Mucosa of descending colon (tissue), 3 donors: Measurements from ENCODE around the gene FSD2. TPM values are rescaled to one million over a fixed set of nuclear protein-coding genes. Genes with fewer than 3 reads are reported as not detected.

Experiments used
- ATAC-seq: fragments of 200-7000 bp; cut with Tn5 transposase; one replicate; pipeline ENCODE4 v1.9.1; 2020; ENCODE audit warnings: mild to moderate bottlenecking, moderate library complexity
- DNase-seq, 3 donors: peaks; one replicate each; pipeline ENCODE4 v3.0.0-alpha.2; 2020
- H3K36me3 ChIP-seq: fragments of 200-600 bp; one replicate; pipeline ENCODE4 v1.8.0; 2021; ENCODE audit warnings: low read depth, mild to moderate bottlenecking
- H3K4me1 ChIP-seq: fragments of 200-600 bp; one replicate; pipeline ENCODE4 v1.8.0; 2021; ENCODE audit warnings: low read depth, mild to moderate bottlenecking
- H3K4me3 ChIP-seq: fragments of 200-600 bp; one replicate; pipeline ENCODE4 v1.8.0; 2021; ENCODE audit warnings: mild to moderate bottlenecking
- H3K9me3 ChIP-seq: fragments of 200-600 bp; one replicate; pipeline ENCODE4 v1.8.0; 2021; ENCODE audit warnings: mild to moderate bottlenecking
- CTCF ChIP-seq: fragments of 200-600 bp; IDR thresholded peaks from one replicate; pipeline ENCODE4 v1.8.0; 2022; ENCODE audit warnings: antibody characterized with exemption, mild to moderate bottlenecking
- intact Hi-C, 2 donors: fragments of 100-400 bp; cut with DNase I in 1 of 2; cut with micrococcal nuclease in 1 of 2; formaldehyde crosslinking; loops; one replicate each; pipeline versions ENCODE4 v1.11.0 to v1.11.1; 2022; cut with DNase I, micrococcal nuclease
- total RNA-seq, 3 donors: library from RNA; stranded (reverse); fragmentation: NEBNext Ultra II Directional in 2 of 3; extraction: Animal tissue kit (Norgen Biotek cat#: 25700) in 2 of 3; gene quantifications; one replicate each; pipeline versions ENCODE4 v1.2.1 to v1.2.4, GENCODE V29; 2021 to 2023
- donor health status: DM: no; HTN: no; CAD: no; lungs with moderate emphysema.
- donor health status: DM: no; HTN: no; CAD: no.
- donor health status: DM: no; HTN: yes; CAD: no.

The FSD2 gene
- total RNA-seq, 3 donors from 2014 or later, result not detected

DNA sequence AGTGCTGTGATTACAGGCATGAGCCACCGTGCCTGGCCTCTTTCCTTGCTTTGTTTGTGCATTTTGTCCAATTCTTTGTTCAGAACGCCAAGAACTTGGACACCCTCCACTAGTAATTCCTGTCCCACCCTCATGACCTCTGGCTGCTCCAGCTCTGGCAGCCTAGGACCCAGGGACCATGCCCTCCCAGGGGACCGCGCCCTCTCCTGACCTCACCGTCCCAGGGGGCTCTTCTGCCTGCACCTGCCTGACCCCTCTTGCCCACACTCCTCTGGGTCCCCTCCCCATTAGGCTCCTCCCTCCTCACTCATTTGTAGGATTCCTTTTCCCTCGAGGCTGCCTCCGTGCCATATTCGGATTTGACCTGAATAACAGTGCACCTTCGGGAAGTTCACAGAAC, 41.1 kb downstream of the FSD2 start:
- no peak for ATAC-seq
- H3K36me3 ChIP-seq, result no peaks in the 10 kb centered on the region
- DNase-seq, result no peak
- H3K4me1 ChIP-seq, result no peaks in the 10 kb centered on the region
- intact Hi-C loops, result no loop called here
- TF ChIP-seq CTCF, result no peak
- no peaks in the 10 kb centered on the region for H3K9me3 ChIP-seq
- H3K4me3 ChIP-seq, result no peak overlapping the region

GRCh38 chr15:82764117-82764490, 41.8 kb downstream of the FSD2 start:
- no peaks in the 10 kb centered on the region for H3K36me3 ChIP-seq
- no peak overlapping the region for H3K4me3 ChIP-seq
- TF ChIP-seq CTCF, result no peak
- ATAC-seq (no peak), DNase-seq (no peak)
- H3K9me3 ChIP-seq, result no peaks in the 10 kb centered on the region
- no peaks in the 10 kb centered on the region for H3K4me1 ChIP-seq
- intact Hi-C loops, result no loop called here

GRCh38 chr15:82763361-82764116, 42.3 kb downstream of the FSD2 start:
- Histone ChIP-seq H3K4me1 (no peaks in the 10 kb centered on the region), H3K36me3 (no peaks in the 10 kb centered on the region), H3K9me3 (no peaks in the 10 kb centered on the region), H3K4me3 (no peak overlapping the region)
- no peak for ATAC-seq
- no peak for DNase-seq
- TF ChIP-seq CTCF, result no peak
- intact Hi-C loops, result no loop called here

- Histone ChIP-seq H3K4me1 (peaks cover 11% of the 10 kb centered on the region), H3K4me3 (peak overlapping the region; percentile 64), H3K9me3 (no peaks in the 10 kb centered on the region), H3K36me3 (no peaks in the 10 kb centered on the region)
- DNase-seq (no peak), ATAC-seq (no peak)
- TF ChIP-seq CTCF, result no peak
- intact Hi-C loops, result no loop called here
Measured at GRCh38 chr15:82751308-82751707, 54.6 kb downstream of the FSD2 start.

- no peaks in the 10 kb centered on the region for H3K36me3 ChIP-seq
- intact Hi-C loops, result no loop called here
Measured at GRCh38 chr15:82750831-82751180, 55.1 kb downstream of the FSD2 start.

More at GRCh38 chr15:82750831-82751180, 55.1 kb downstream of the FSD2 start:
- ATAC-seq (peak; percentile 48), DNase-seq (peak in 1 of 3 donors; percentile 29)
- Histone ChIP-seq H3K4me3 (peak overlapping the region; percentile 64), H3K9me3 (no peaks in the 10 kb centered on the region), H3K4me1 (peaks cover 11% of the 10 kb centered on the region)
- no peak for TF ChIP-seq CTCF
